Measurements from ENCODE around the gene HOXB4. TPM values are rescaled to one million over a fixed set of nuclear protein-coding genes. Genes with fewer than 3 reads are reported as not detected.

HOXB4 gene
- total RNA-seq, 1 experiment from 2014 or later = 0.21 TPM

DNA sequence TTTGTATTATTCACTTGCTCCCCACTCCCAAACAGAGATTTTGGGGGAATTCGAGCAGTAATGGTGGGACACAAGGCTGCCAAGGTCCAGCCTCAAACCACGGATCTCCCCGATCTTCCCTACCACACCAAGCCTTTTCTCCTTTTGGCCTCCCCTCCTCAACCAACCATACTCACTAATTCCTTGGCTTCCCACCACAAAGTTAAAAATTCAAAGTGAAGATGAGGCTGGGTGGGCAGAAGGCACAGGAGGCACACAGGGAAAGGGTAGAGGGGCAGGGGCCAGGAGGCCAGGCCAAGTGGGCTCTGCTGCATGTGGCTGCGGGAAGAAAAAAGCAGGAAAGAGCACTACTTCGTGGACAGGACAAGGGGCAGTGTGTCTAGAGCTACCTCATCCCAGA is 15.2 kb downstream of the HOXB4 start:
- Mint-ChIP-seq H3K27ac (ENCODE audit: low read depth, unreplicated experiment) (no peak overlapping the region), H3K4me1 (ENCODE audit: insufficient read depth, unreplicated experiment) (no peaks in the 10 kb centered on the region), H3K27me3 (ENCODE audit: insufficient read depth, unreplicated experiment) (peaks cover 13% of the 10 kb centered on the region), H3K4me3 (ENCODE audit: unreplicated experiment) (no peak overlapping the region), H3K9me3 (ENCODE audit: unreplicated experiment) (no peaks in the 10 kb centered on the region), H3K36me3 (ENCODE audit: insufficient read depth, unreplicated experiment) (no peaks in the 10 kb centered on the region)
- intact Hi-C loops (cut with micrococcal nuclease) = no loop called here
- POLR2A ChIA-PET = no interaction called here
- CTCF ChIA-PET = no interaction called here
- TF ChIP-seq, protein P1, sequence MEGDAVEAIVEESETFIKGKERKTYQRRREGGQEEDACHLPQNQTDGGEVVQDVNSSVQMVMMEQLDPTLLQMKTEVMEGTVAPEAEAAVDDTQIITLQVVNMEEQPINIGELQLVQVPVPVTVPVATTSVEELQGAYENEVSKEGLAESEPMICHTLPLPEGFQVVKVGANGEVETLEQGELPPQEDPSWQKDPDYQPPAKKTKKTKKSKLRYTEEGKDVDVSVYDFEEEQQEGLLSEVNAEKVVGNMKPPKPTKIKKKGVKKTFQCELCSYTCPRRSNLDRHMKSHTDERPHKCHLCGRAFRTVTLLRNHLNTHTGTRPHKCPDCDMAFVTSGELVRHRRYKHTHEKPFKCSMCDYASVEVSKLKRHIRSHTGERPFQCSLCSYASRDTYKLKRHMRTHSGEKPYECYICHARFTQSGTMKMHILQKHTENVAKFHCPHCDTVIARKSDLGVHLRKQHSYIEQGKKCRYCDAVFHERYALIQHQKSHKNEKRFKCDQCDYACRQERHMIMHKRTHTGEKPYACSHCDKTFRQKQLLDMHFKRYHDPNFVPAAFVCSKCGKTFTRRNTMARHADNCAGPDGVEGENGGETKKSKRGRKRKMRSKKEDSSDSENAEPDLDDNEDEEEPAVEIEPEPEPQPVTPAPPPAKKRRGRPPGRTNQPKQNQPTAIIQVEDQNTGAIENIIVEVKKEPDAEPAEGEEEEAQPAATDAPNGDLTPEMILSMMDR (IDR thresholded peaks at IDR 0.05; ENCODE audit: unreplicated experiment) = no peak
- no peak for DNase-seq (ENCODE audit: unreplicated experiment)
- no TSS peak for BruUV-seq (replicated peaks)

DNA sequence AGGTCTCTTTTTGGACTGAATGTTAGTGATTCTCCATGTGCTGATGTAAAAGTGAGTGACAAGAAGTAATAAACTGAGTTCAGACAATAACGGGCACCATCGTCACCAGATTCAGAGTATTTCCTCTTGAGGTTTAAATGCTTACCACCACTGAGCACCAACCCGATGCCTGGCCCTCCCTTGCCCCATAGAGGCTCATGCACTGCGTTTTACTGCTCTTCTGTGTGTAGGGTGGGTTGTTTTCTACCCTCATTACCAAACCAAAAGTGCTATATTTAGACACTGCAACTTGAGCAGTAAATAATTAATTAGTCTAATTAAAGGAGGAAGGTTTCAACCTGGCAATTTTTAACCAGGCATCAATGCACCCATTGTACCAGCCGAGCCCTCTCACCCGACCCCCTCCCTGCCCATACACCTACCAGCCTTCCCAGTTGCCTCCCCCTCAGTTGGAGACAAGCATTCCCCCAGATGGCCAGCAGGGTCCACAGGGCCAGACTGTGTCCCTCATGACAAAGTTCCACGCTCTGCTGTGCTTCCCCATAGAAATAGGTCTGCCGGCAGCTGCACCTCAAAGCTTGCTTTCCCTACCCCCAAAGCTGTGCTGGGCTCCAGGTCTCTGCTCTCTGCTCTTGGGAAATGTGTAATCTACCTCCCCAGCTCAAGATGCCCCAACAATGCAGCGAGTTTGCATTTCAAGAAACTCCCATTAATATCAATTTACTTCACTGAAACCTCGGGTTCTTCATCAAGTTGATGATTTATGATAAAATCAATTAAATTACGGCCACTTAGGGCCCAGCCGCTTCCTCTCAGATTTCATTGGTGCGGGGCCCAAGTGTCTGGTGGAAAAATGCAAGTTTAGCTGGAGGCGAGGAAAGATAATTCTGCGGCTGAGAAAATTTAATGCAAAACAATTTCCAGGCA is 16.0 kb downstream of the HOXB4 start:
- CTCF ChIA-PET = no interaction called here
- no TSS peak for BruUV-seq (replicated peaks)
- no peak for DNase-seq (ENCODE audit: unreplicated experiment)

DNA sequence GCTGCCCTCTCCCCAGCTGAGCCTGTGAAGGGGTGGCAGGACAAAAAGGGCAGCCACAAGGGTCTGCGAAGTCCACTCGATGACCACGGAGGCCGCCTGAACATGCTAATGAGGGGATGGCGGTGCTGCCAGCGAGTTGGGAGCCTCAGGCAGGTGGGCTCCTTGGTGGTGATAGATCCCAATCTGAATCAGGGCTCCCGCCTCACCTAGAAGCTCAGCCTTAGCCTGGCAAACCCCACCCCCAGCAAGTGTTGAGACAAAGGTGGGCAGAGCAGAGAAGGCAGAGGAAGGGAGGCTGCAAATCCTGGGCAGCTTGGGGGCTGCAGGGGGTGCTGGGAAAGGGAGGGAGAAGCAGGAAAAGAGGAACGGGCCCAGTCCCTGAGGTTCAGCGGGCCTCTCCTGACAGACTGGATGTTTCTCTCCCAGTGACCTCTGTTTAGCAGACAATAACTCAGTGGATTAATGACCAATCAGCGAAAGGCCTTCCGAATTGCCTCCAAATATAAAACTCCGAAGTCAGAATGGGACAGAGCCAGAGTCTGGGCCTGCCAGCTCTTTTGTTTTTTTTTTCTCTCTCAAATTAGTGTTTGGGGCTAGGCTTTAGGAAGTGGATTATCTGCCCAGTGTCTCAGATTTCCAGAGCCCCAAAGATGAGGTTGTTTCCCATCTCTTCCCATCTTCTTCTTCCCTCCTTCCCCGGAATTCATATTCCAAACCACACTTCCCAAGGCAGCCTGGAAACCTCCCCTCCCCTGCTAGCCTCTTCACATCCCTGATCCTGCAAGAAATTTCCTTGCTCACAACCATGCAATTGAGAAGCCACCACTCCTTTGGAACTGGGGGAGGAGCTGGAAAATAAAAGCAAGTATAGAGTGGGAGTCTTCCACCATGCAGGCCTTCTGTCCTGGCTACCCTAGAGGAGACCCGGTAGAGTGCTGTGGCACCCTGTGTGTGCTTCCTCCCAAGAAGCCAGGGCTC is 18.0 kb downstream of the HOXB4 start:
- Mint-ChIP-seq H3K4me1 (ENCODE audit: insufficient read depth, unreplicated experiment) (peaks cover 9% of the 10 kb centered on the region), H3K27ac (ENCODE audit: low read depth, unreplicated experiment) (no peak overlapping the region), H3K4me3 (ENCODE audit: unreplicated experiment) (no peak overlapping the region), H3K27me3 (ENCODE audit: insufficient read depth, unreplicated experiment) (peaks cover 13% of the 10 kb centered on the region), H3K9me3 (ENCODE audit: unreplicated experiment) (no peaks in the 10 kb centered on the region), H3K36me3 (ENCODE audit: insufficient read depth, unreplicated experiment) (no peaks in the 10 kb centered on the region)
- TF ChIP-seq, protein P1 (IDR thresholded peaks at IDR 0.05; ENCODE audit: unreplicated experiment) = no peak
- BruUV-seq (replicated peaks) = no TSS peak
- CTCF ChIA-PET = interaction anchor here (0.6 to 1.1 kb wide), 2 partner anchors 14 to 149 kb away, joined by 3 read pairs; no protein-coding TSS in a partner anchor
- intact Hi-C loops (cut with micrococcal nuclease) = no loop called here
- POLR2A ChIA-PET = interaction anchor here (0.7 to 1.4 kb wide), 2 partner anchors 38 to 39 kb away, joined by 3 to 4 read pairs; no protein-coding TSS in a partner anchor
- no peak for DNase-seq (ENCODE audit: unreplicated experiment)

More for the DNA sequence above, 16.0 kb downstream of the HOXB4 start:
- TF ChIP-seq, protein P1 (IDR thresholded peaks at IDR 0.05; ENCODE audit: unreplicated experiment) = no peak
- Mint-ChIP-seq H3K9me3 (ENCODE audit: unreplicated experiment) (no peaks in the 10 kb centered on the region), H3K27me3 (ENCODE audit: insufficient read depth, unreplicated experiment) (peaks cover 13% of the 10 kb centered on the region), H3K4me1 (ENCODE audit: insufficient read depth, unreplicated experiment) (no peaks in the 10 kb centered on the region), H3K27ac (ENCODE audit: low read depth, unreplicated experiment) (no peak overlapping the region), H3K36me3 (ENCODE audit: insufficient read depth, unreplicated experiment) (no peaks in the 10 kb centered on the region), H3K4me3 (ENCODE audit: unreplicated experiment) (no peak overlapping the region)
- intact Hi-C loops (cut with micrococcal nuclease) = no loop called here
- POLR2A ChIA-PET = interaction anchor here (1.1 kb wide), 1 partner anchor 83 kb away, joined by 5 read pairs; no protein-coding TSS in a partner anchor
